GM23338 (cell line): Measurements from ENCODE around the gene TEDC2. TPM values are rescaled to one million over a fixed set of nuclear protein-coding genes. Genes with fewer than 3 reads are reported as not detected.

Source experiments
- ATAC-seq: fragments of 200-7000 bp; cut with Tn5 transposase; 3 replicates; pipeline ENCODE4 v1.9.1; 2020
- DNase-seq: peaks from one replicate; pipeline ENCODE4 v3.0.0-alpha.2; 2015; ENCODE audit warnings: low spot score
- H2AFZ ChIP-seq: fragments of 200-600 bp; sonication (generic); 2 replicates; pipeline ENCODE4 v1.8.0; 2016; ENCODE audit warnings: antibody characterized with exemption, mild to moderate bottlenecking, moderate library complexity
- H3F3A ChIP-seq: fragments of 200-600 bp; sonication (generic); replicated peaks from 2 replicates; pipeline ENCODE4 v1.8.0; 2017; ENCODE audit warnings: antibody characterized with exemption, mixed run types, low read depth
- H3K27ac ChIP-seq: fragments of 200-600 bp; sonication (generic); 2 replicates; pipeline ENCODE4 v1.6.1; 2016; ENCODE audit warnings: low read depth
- H3K27me3 ChIP-seq: fragments of 200-600 bp; sonication (generic); 2 replicates; pipeline ENCODE4 v1.8.0; 2016; ENCODE audit warnings: mild to moderate bottlenecking, mixed run types, moderate library complexity; ENCODE audit not compliant: insufficient read depth
- H3K36me3 ChIP-seq: fragments of 200-600 bp; sonication (generic); 2 replicates; pipeline ENCODE4 v1.8.0; 2016; ENCODE audit warnings: mild to moderate bottlenecking; ENCODE audit not compliant: insufficient read depth
- H3K4me1 ChIP-seq: fragments of 200-600 bp; sonication (generic); 2 replicates; pipeline ENCODE4 v1.8.0; 2016; ENCODE audit warnings: mild to moderate bottlenecking, moderate library complexity; ENCODE audit not compliant: insufficient read depth
- H3K4me2 ChIP-seq: fragments of 200-600 bp; sonication (generic); 2 replicates; pipeline ENCODE4 v1.7.1; 2017; ENCODE audit warnings: mixed run types
- H3K4me3 ChIP-seq: fragments of 200-600 bp; sonication (generic); 2 replicates; pipeline ENCODE4 v1.6.1; 2016; ENCODE audit warnings: mixed run types
- H3K79me2 ChIP-seq: fragments of 200-600 bp; sonication (generic); replicated peaks from 2 replicates; pipeline ENCODE4 v1.8.0; 2017; ENCODE audit warnings: mild to moderate bottlenecking; ENCODE audit not compliant: insufficient read depth
- H3K9me2 ChIP-seq: fragments of 200-600 bp; sonication (generic); 2 replicates; pipeline ENCODE4 v1.8.0; 2017; ENCODE audit not compliant: insufficient read depth
- H4K20me1 ChIP-seq: fragments of 200-600 bp; sonication (generic); replicated peaks from 2 replicates; pipeline ENCODE4 v1.8.0; 2017; ENCODE audit warnings: mild to moderate bottlenecking; ENCODE audit not compliant: insufficient read depth
- H3K27ac Mint-ChIP-seq: 2 replicates; pipeline ENCODE4 v1.8.0; 2020; ENCODE audit warnings: inconsistent platforms, mild to moderate bottlenecking, moderate library complexity, mixed read lengths
- H3K27me3 Mint-ChIP-seq: 3 replicates; pipeline ENCODE4 v1.8.0; 2022; ENCODE audit warnings: low read depth, mild to moderate bottlenecking, moderate library complexity, mixed read lengths, inconsistent platforms; ENCODE audit not compliant: insufficient read depth, poor library complexity
- H3K36me3 Mint-ChIP-seq: 3 replicates; pipeline ENCODE4 v1.8.0; 2021; ENCODE audit warnings: low read depth, mild to moderate bottlenecking, inconsistent platforms, moderate library complexity, mixed read lengths
- H3K4me1 Mint-ChIP-seq: 3 replicates; pipeline ENCODE4 v1.8.0; 2020; ENCODE audit warnings: mild to moderate bottlenecking, inconsistent platforms, mixed read lengths
- H3K4me3 Mint-ChIP-seq: 3 replicates; pipeline ENCODE4 v1.8.0; 2021; ENCODE audit warnings: moderate library complexity, mild to moderate bottlenecking, inconsistent platforms, mixed read lengths
- H3K9me3 Mint-ChIP-seq: 3 replicates; pipeline ENCODE4 v1.8.0; 2020; ENCODE audit warnings: moderate library complexity, mild to moderate bottlenecking, inconsistent platforms, mixed read lengths
- CREB1 ChIP-seq: fragments of 250-450 bp; sonication (Bioruptor Pico); IDR thresholded peaks from 2 replicates; pipeline ENCODE4 v1.5.0; 2020; ENCODE audit warnings: low read depth, mild to moderate bottlenecking, moderate library complexity
- EZH2 ChIP-seq: fragments of 200-600 bp; sonication (generic); IDR thresholded peaks from one replicate; pipeline ENCODE4 v1.8.0; 2017; ENCODE audit warnings: antibody characterized with exemption, mild to moderate bottlenecking, low read depth; ENCODE audit not compliant: unreplicated experiment
- JUNB ChIP-seq: IDR thresholded peaks from one replicate; pipeline ENCODE4 v1.6.1; 2016; ENCODE audit warnings: antibody characterized with exemption; ENCODE audit not compliant: unreplicated experiment
- POLR2AphosphoS5 ChIP-seq: IDR thresholded peaks from 2 replicates; pipeline ENCODE4 v1.6.1; 2016; ENCODE audit warnings: antibody characterized with exemption, low read depth
- ZNF331 ChIP-seq: fragments of 250-450 bp; sonication (Bioruptor Pico); IDR thresholded peaks from 2 replicates; pipeline ENCODE4 v1.5.0; 2020; ENCODE audit warnings: low read depth, mild to moderate bottlenecking, moderate library complexity
- polyA plus RNA-seq: library from polyadenylated mRNA; unstranded; fragments of >200 nt; fragmentation: Nextera tagmentation; extraction: Ambion mirVana; gene quantifications from 2 replicates; pipeline ENCODE4 v1.2.1, GENCODE V29; 2016
- total RNA-seq: library from RNA; depleted of rRNA; stranded (reverse); fragments of >200 nt; shearing (Covaris generic); gene quantifications from 2 replicates; pipeline ENCODE4 v1.2.3, GENCODE V29; 2014
- TF ChIP-seq, protein P1 (sequence below): fragments of 250-450 bp; sonication (Bioruptor Pico); IDR thresholded peaks from 2 replicates; pipeline ENCODE4 v1.5.0; 2020; ENCODE audit warnings: mild to moderate bottlenecking, moderate library complexity

The TEDC2 gene
- total and polyA plus RNA-seq, 2 experiments from 2014 or later: 50.6 to 98.9 TPM

DNA sequence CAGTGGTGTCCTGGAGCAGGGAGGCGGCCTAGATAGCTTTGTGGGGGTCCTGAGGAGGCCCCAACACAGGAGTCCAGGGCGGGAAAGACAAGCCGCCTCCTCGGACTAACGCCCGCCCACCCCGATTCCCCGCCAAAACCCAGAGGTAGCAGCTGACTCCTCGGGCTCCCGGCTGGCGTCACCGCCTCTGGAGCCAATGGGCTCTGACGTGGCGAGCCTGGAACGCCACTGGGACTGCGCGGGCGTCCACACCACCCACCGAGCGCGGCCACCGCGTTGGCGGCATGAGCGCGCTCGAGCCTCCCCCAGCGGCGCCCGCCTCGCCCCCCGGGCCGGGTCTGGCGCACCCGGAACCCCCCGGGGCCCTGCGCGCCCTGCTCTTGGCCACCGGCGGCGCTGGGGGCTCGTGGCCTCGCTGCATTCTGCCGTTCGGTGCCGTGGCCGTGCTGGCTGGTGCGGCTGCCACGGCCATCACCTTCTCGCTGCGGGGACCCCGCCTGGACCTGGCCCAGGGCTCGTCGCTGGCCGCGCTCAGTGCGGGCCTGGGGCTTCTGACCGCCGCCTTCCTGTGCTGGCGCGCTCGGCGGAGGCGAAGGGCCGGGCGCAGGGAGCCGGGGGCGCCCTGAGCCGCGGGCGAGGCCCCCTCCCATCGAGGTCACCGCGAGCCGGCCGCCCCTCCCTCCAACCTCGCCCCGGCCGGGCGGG lies 7.8 kb downstream of the TEDC2 start:
- peak overlapping the region; percentile 95 for H3K4me2 ChIP-seq
- H4K20me1 ChIP-seq: no peaks in the 10 kb centered on the region; the same call in 1 of the 2 replicates
- DNase-seq: peak; percentile 83
- TF ChIP-seq ZNF331 (CRISPR knock-in tag): no peak
- TF ChIP-seq CREB1: peak; percentile 73
- peak; percentile 50 for TF ChIP-seq POLR2AphosphoS5
- TF ChIP-seq JUNB: no peak
- TF ChIP-seq, protein P1, sequence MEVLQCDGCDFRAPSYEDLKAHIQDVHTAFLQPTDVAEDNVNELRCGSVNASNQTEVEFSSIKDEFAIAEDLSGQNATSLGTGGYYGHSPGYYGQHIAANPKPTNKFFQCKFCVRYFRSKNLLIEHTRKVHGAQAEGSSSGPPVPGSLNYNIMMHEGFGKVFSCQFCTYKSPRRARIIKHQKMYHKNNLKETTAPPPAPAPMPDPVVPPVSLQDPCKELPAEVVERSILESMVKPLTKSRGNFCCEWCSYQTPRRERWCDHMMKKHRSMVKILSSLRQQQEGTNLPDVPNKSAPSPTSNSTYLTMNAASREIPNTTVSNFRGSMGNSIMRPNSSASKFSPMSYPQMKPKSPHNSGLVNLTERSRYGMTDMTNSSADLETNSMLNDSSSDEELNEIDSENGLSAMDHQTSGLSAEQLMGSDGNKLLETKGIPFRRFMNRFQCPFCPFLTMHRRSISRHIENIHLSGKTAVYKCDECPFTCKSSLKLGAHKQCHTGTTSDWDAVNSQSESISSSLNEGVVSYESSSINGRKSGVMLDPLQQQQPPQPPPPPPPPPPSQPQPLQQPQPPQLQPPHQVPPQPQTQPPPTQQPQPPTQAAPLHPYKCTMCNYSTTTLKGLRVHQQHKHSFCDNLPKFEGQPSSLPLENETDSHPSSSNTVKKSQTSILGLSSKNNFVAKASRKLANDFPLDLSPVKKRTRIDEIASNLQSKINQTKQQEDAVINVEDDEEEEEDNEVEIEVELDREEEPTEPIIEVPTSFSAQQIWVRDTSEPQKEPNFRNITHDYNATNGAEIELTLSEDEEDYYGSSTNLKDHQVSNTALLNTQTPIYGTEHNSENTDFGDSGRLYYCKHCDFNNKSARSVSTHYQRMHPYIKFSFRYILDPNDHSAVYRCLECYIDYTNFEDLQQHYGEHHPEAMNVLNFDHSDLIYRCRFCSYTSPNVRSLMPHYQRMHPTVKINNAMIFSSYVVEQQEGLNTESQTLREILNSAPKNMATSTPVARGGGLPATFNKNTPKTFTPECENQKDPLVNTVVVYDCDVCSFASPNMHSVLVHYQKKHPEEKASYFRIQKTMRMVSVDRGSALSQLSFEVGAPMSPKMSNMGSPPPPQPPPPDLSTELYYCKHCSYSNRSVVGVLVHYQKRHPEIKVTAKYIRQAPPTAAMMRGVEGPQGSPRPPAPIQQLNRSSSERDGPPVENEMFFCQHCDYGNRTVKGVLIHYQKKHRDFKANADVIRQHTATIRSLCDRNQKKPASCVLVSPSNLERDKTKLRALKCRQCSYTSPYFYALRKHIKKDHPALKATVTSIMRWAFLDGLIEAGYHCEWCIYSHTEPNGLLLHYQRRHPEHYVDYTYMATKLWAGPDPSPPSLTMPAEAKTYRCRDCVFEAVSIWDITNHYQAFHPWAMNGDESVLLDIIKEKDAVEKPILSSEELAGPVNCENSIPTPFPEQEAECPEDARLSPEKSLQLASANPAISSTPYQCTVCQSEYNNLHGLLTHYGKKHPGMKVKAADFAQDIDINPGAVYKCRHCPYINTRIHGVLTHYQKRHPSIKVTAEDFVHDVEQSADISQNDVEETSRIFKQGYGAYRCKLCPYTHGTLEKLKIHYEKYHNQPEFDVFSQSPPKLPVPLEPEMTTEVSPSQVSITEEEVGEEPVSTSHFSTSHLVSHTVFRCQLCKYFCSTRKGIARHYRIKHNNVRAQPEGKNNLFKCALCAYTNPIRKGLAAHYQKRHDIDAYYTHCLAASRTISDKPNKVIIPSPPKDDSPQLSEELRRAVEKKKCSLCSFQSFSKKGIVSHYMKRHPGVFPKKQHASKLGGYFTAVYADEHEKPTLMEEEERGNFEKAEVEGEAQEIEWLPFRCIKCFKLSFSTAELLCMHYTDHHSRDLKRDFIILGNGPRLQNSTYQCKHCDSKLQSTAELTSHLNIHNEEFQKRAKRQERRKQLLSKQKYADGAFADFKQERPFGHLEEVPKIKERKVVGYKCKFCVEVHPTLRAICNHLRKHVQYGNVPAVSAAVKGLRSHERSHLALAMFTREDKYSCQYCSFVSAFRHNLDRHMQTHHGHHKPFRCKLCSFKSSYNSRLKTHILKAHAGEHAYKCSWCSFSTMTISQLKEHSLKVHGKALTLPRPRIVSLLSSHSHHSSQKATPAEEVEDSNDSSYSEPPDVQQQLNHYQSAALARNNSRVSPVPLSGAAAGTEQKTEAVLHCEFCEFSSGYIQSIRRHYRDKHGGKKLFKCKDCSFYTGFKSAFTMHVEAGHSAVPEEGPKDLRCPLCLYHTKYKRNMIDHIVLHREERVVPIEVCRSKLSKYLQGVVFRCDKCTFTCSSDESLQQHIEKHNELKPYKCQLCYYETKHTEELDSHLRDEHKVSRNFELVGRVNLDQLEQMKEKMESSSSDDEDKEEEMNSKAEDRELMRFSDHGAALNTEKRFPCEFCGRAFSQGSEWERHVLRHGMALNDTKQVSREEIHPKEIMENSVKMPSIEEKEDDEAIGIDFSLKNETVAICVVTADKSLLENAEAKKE (CRISPR knock-in tag): no peak
- no peak overlapping the region for H3K27ac ChIP-seq
- no peaks in the 10 kb centered on the region for H3K9me2 ChIP-seq
- no peaks in the 10 kb centered on the region for H3K9me3 Mint-ChIP-seq
- H3K27ac Mint-ChIP-seq: no peak overlapping the region
- peak overlapping the region; percentile 69 for H3K4me3 Mint-ChIP-seq
- H2AFZ ChIP-seq: no peak overlapping the region
- peak; percentile 41 for ATAC-seq
- H3K27me3 Mint-ChIP-seq: peaks cover 41% of the 10 kb centered on the region
- H3F3A ChIP-seq: peaks cover 21% of the 10 kb centered on the region
- H3K4me1 Mint-ChIP-seq: peaks cover 12% of the 10 kb centered on the region
- H3K4me3 ChIP-seq: peak overlapping the region; percentile 71
- H3K36me3 ChIP-seq: no peaks in the 10 kb centered on the region
- peaks cover 10% of the 10 kb centered on the region for H3K36me3 Mint-ChIP-seq
- H3K27me3 ChIP-seq: peaks cover 48% of the 10 kb centered on the region
- no peaks in the 10 kb centered on the region for H3K79me2 ChIP-seq
- H3K4me1 ChIP-seq: peaks cover 15% of the 10 kb centered on the region

DNA sequence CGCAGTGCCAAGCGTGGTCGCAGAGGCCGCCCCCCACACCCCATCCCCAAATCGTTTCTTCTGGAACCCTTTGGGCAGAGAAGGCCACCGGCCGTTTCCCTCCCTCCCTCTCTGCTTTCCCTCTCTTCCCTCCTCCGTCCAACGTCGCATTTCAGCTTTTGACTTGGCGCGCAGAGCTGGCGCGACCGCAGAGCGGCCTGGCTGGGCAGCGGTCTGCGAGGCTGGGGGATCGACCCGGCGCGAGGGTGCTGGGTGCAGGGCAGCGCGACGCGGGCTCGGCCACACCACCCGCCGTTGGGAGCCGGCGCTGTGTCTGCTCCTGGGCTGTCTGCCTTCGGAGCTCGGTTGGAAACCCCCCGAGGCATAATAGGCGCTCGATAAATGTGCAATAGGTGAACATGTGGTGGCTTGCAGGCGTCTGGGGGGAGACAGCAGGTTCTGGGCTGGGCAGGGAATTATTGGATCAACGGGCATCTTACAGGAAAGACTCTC lies 8.4 kb downstream of the TEDC2 start:
- H3K4me3 Mint-ChIP-seq: peak overlapping the region; percentile 69
- Histone ChIP-seq H3K4me3 (peak overlapping the region; percentile 71), H3K36me3 (no peaks in the 10 kb centered on the region), H2AFZ (peak overlapping the region; percentile 91), H3K9me2 (no peaks in the 10 kb centered on the region), H3K79me2 (no peaks in the 10 kb centered on the region), H3K27me3 (peaks cover 54% of the 10 kb centered on the region), H3F3A (peaks cover 27% of the 10 kb centered on the region), H3K4me1 (peaks cover 15% of the 10 kb centered on the region), H3K27ac (no peak overlapping the region), H3K4me2 (peak overlapping the region; percentile 95), H4K20me1 (no peaks in the 10 kb centered on the region; the same call in 1 of the 2 replicates)
- peaks cover 16% of the 10 kb centered on the region for H3K4me1 Mint-ChIP-seq
- TF ChIP-seq JUNB (no peak), EZH2 (peak; percentile 72)
- peaks cover 47% of the 10 kb centered on the region for H3K27me3 Mint-ChIP-seq
- H3K36me3 Mint-ChIP-seq: peaks cover 7% of the 10 kb centered on the region
- H3K27ac Mint-ChIP-seq: no peak overlapping the region
- DNase-seq (peak; percentile 63), ATAC-seq (peak; percentile 3)
- H3K9me3 Mint-ChIP-seq: no peaks in the 10 kb centered on the region
